ENCODE data around the gene RMND5A.

Gene RMND5A

GRCh38 chr2:86751778-86752177 lies 31.7 kb downstream of the RMND5A start:
- in situ Hi-C loops (cut with HindIII; ENCODE audit: low pct_ligation_motif_present, low pct_unique_long_range_greater_than_20kb, low sequenced_read_pairs) = no loop called here
- no peak for DNase-seq

- no peak for DNase-seq
- in situ Hi-C loops (cut with HindIII; ENCODE audit: low pct_ligation_motif_present, low pct_unique_long_range_greater_than_20kb, low sequenced_read_pairs) = no loop called here
Observed at GRCh38 chr2:86752934-86753333, 32.8 kb downstream of the RMND5A start.

DNA sequence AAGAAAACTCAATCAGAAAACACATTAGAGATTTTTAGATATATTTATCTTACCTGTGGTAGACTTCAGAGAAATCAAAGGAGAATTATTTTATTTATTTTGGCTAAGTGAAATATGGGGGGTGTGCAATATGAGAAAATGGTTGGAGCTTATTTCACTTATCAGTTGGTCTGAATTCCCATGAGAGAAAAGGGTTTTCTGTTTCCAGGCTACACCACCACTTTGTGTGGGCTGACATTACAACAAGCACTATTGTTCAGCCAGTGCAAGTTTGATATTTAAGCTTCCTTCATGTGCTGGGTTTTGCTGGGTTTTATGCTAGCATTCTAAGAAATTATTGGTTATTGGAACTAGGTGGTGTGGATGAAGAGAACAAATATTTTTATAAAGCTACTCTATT lies 33.5 kb downstream of the RMND5A start:
- DNase-seq = no peak
- in situ Hi-C loops (cut with HindIII; ENCODE audit: low pct_ligation_motif_present, low pct_unique_long_range_greater_than_20kb, low sequenced_read_pairs) = no loop called here

DNA sequence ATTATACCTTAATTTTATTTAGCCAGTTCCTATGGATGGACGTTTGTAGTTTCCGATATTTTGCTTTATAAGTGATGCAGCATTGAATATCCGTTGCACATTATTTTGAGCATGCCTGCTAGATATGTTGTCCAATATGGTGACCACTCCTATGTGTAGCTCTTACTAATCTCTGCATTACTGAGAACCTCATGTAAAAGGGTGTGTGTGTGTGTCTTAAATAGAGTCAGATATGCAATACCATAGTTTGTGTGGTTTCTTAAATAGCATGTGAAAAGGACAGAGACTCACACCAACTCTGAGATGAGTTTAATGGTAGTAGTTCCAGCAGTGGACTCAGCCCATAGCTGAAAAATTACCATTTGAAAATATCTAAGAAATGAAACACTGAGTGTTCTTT lies 38.3 kb downstream of the RMND5A start:
- in situ Hi-C loops (cut with HindIII; ENCODE audit: low pct_ligation_motif_present, low pct_unique_long_range_greater_than_20kb, low sequenced_read_pairs) = no loop called here
- DNase-seq = no peak

- in situ Hi-C loops (cut with HindIII; ENCODE audit: low pct_ligation_motif_present, low pct_unique_long_range_greater_than_20kb, low sequenced_read_pairs) = no loop called here
- no peak for DNase-seq
Observed at GRCh38 chr2:86760371-86760770, 40.3 kb downstream of the RMND5A start.

- peak; percentile 50 for DNase-seq
- in situ Hi-C loops (cut with HindIII; ENCODE audit: low pct_ligation_motif_present, low pct_unique_long_range_greater_than_20kb, low sequenced_read_pairs) = no loop called here
Observed at GRCh38 chr2:86764661-86765309, 44.7 kb downstream of the RMND5A start.

DNA sequence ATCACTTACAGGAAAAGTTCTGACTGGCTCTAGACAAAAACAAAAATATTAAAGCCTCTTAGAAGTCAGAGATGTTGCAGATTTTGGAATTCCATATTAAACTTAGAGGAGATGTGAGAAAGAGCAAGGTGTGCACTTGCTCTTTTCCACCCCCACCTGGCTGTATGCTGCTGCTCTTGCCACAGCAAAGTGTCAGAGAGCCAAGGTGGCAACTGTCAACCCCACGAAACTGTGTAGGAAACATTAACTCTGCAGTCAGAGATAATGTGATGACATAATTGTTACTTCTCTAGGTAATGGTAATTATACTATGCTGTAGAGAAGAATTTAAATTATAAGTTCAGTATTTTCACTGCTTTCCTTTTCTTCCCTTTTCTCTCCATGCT lies 45.2 kb downstream of the RMND5A start:
- DNase-seq = no peak
- in situ Hi-C loops (cut with HindIII; ENCODE audit: low pct_ligation_motif_present, low pct_unique_long_range_greater_than_20kb, low sequenced_read_pairs) = no loop called here

DNA sequence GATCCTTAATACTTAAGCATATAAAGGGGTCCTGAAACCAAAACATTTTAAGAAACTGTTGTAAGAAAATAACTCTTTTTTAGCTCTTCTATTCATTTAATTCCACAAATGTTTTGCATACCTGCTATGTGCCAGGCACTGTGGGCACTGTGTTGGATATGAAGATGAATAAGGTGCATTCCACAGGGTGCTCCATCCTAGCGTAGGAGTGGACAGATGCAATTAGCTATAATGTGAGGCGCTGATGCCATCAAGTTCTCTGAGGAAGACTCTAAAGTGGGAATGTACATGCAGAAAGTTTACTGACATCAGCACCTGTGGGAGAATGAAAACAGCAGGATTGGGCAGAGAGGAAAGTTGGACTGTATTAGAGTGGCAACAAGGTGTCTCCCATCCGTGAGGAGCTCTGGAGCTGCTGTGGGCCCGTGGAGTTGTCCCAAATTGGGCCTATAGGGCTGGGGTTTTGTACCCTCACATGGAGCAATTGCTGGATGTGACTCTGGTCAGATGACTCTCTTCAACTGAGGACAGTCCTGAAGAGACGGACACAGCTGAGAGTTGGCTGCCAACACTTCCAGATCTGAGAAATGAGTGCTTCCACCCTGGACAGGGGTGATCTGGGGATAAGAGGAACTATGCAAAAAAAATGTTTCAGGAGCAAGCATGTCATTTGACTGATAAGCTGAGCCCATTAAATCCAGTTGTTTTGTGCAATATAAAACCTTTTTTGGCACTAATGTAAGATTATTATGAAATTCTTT lies 48.3 kb downstream of the RMND5A start:
- in situ Hi-C loops (cut with HindIII; ENCODE audit: low pct_ligation_motif_present, low pct_unique_long_range_greater_than_20kb, low sequenced_read_pairs) = no loop called here
- no peak for DNase-seq

- in situ Hi-C loops (cut with HindIII; ENCODE audit: low pct_ligation_motif_present, low pct_unique_long_range_greater_than_20kb, low sequenced_read_pairs) = no loop called here
- no peak for DNase-seq
Observed at GRCh38 chr2:86769838-86770237, 49.7 kb downstream of the RMND5A start.

DNA sequence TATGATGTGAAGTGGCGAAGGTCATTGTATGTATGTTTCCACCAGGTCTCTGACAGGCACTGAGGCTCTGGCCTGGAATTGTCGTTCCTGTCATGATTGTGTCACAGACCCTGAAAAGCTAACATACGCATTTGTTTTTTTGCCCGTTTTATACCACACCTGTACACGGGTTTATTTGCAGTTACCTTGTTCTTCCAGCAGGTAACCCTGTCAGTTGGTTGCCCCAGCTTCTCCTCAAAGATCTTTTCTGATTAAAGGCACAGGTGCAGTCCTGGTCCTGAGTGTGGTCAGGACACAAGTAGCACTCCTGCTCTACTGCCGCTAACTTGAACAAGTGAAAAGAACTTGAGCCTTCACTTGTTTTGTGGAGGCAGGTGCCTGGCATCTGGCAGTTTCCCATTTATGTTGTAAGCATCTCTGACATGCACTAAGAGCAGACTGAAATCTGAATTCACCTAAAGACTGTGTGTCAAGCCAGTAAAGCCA lies 50.8 kb downstream of the RMND5A start:
- in situ Hi-C loops (cut with HindIII; ENCODE audit: low pct_ligation_motif_present, low pct_unique_long_range_greater_than_20kb, low sequenced_read_pairs) = no loop called here
- no peak for DNase-seq

GRCh38 chr2:86772611-86773010 lies 52.5 kb downstream of the RMND5A start:
- no peak for DNase-seq
- in situ Hi-C loops (cut with HindIII; ENCODE audit: low pct_ligation_motif_present, low pct_unique_long_range_greater_than_20kb, low sequenced_read_pairs) = no loop called here

DNA sequence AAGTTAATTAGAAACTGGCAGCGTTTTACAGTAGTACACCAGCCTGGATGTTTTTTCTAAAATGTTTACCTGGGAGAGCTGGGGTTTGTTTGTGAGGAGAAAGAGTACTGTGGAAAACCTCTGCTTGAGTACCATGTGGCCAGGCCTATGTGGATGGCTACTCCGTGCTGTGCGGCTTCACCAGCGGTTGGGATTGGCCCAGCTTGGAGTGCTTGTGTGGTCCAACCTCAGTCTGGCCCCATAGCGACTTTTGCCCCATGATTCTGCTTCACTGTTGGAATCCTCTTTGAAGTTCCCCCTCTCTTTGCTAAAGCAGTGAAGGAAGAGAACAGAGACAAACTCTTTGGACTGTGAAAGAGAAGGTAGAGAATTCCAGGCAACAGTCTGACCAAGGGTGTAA lies 54.8 kb downstream of the RMND5A start:
- in situ Hi-C loops (cut with HindIII; ENCODE audit: low pct_ligation_motif_present, low pct_unique_long_range_greater_than_20kb, low sequenced_read_pairs) = no loop called here
- DNase-seq = no peak

- in situ Hi-C loops (cut with HindIII; ENCODE audit: low pct_ligation_motif_present, low pct_unique_long_range_greater_than_20kb, low sequenced_read_pairs) = no loop called here
Observed at GRCh38 chr2:86775338-86775737, 55.2 kb downstream of the RMND5A start.

DNA sequence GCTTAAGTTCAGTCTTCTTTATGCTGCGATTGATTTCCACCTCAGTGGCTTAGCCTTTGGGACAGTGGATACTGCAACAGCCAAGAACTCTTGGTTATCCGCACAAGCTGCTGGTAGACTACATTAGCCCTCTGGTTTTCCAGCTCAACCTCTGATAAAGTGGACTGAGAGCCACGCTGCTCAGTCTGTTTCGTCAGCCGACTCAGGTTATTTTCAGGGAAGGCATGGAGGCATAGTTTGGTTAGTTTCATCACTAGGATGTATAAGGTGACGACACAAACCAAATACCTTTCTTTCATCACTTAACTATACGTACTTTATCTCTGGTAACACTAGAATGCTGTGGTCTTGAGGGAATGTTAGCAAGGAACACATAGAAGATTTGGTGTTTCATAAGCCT lies 56.4 kb downstream of the RMND5A start:
- in situ Hi-C loops (cut with HindIII; ENCODE audit: low pct_ligation_motif_present, low pct_unique_long_range_greater_than_20kb, low sequenced_read_pairs) = no loop called here
- DNase-seq = no peak

More at GRCh38 chr2:86775338-86775737, 55.2 kb downstream of the RMND5A start:
- DNase-seq = no peak

GRCh38 chr2:86778957-86779356 lies 58.9 kb downstream of the RMND5A start:
- in situ Hi-C loops (cut with HindIII; ENCODE audit: low pct_ligation_motif_present, low pct_unique_long_range_greater_than_20kb, low sequenced_read_pairs) = no loop called here
- no peak for DNase-seq

DNA sequence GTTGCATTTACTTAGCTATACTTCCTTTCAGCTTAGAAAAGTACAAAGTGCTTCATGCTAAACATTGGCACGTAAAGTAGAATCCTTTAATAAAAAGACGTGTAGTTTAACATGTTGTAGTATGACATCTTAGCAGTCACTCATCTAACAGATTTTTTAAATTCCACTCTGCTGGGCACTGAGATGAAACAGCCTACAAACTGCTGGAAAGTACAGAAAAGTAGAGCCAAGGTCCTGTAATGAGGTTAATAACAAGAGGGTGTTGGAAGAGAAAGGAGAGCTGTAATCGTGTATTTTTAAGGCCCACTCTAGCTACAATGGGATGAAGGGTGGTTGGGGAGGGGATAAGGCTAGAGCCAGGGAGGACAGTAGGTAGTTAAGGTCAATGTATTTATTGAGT lies 59.9 kb downstream of the RMND5A start:
- DNase-seq = no peak
- in situ Hi-C loops (cut with HindIII; ENCODE audit: low pct_ligation_motif_present, low pct_unique_long_range_greater_than_20kb, low sequenced_read_pairs) = no loop called here

- in situ Hi-C loops (cut with HindIII; ENCODE audit: low pct_ligation_motif_present, low pct_unique_long_range_greater_than_20kb, low sequenced_read_pairs) = no loop called here
- no peak for DNase-seq
Observed at GRCh38 chr2:86781363-86781762, 61.3 kb downstream of the RMND5A start.

GRCh38 chr2:86782748-86783147 lies 62.7 kb downstream of the RMND5A start:
- in situ Hi-C loops (cut with HindIII; ENCODE audit: low pct_ligation_motif_present, low pct_unique_long_range_greater_than_20kb, low sequenced_read_pairs) = no loop called here
- DNase-seq = no peak

- in situ Hi-C loops (cut with HindIII; ENCODE audit: low pct_ligation_motif_present, low pct_unique_long_range_greater_than_20kb, low sequenced_read_pairs) = no loop called here
- no peak for DNase-seq
Observed at GRCh38 chr2:86783615-86784339, 63.7 kb downstream of the RMND5A start.

GRCh38 chr2:86785456-86785855 lies 65.4 kb downstream of the RMND5A start:
- DNase-seq = no peak
- in situ Hi-C loops (cut with HindIII; ENCODE audit: low pct_ligation_motif_present, low pct_unique_long_range_greater_than_20kb, low sequenced_read_pairs) = no loop called here
